AML-193 (cell line): ENCODE data around the gene ZMYM4.
A peak's percentile ranks its signal among the peaks of the same experiment; 100 is the strongest.
"Not testable (repeated sequence)": the region's sequence is repeated elsewhere in the genome, so short reads cannot be mapped to it uniquely, and the experiment has no call there.

ENCODE experiments used
- DNase-seq, 2 experiments: peaks; one replicate each; lab custom pipeline; 2025; lab: John Stamatoyannopoulos, UW

The ZMYM4 gene

GRCh38 chr1:35326246-35326866, 57.8 kb downstream of the ZMYM4 start:
- DNase-seq: no peak

- DNase-seq: not testable (repeated sequence)
Observed at GRCh38 chr1:35331618-35332017, 63.1 kb downstream of the ZMYM4 start.

GRCh38 chr1:35334485-35334884, 66.0 kb downstream of the ZMYM4 start:
- DNase-seq: no peak

- no peak for DNase-seq
Observed at GRCh38 chr1:35340519-35340918, 72.0 kb downstream of the ZMYM4 start.

- DNase-seq: peak; percentile 67 to 82
Observed at GRCh38 chr1:35345439-35345981, 77.0 kb downstream of the ZMYM4 start.

GRCh38 chr1:35350872-35351271, 82.4 kb downstream of the ZMYM4 start:
- no peak for DNase-seq

- no peak for DNase-seq
Observed at GRCh38 chr1:35359995-35360394, 91.5 kb downstream of the ZMYM4 start.

- DNase-seq: no peak
Observed at GRCh38 chr1:35361638-35362037, 93.1 kb downstream of the ZMYM4 start.

GRCh38 chr1:35364741-35365140, 96.2 kb downstream of the ZMYM4 start:
- no peak for DNase-seq

- no peak for DNase-seq
Observed at GRCh38 chr1:35367914-35368313, 99.4 kb downstream of the ZMYM4 start.

GRCh38 chr1:35369922-35370671, 101.6 kb downstream of the ZMYM4 start:
- no peak for DNase-seq

GRCh38 chr1:35371506-35371905, 103.0 kb downstream of the ZMYM4 start:
- no peak for DNase-seq

GRCh38 chr1:35377555-35377954, 109.0 kb downstream of the ZMYM4 start:
- no peak for DNase-seq

GRCh38 chr1:35379317-35380000, 111.0 kb downstream of the ZMYM4 start:
- no peak for DNase-seq

- DNase-seq: not testable (repeated sequence)
Observed at GRCh38 chr1:35380111-35380510, 111.6 kb downstream of the ZMYM4 start.

- DNase-seq: no peak
Observed at GRCh38 chr1:35382107-35382506, 113.6 kb downstream of the ZMYM4 start.

- DNase-seq: no peak
Observed at GRCh38 chr1:35386290-35386689, 117.8 kb downstream of the ZMYM4 start.

GRCh38 chr1:35386959-35387358, 118.5 kb downstream of the ZMYM4 start:
- no peak for DNase-seq

GRCh38 chr1:35390600-35391494, 122.3 kb downstream of the ZMYM4 start:
- no peak for DNase-seq

- no peak for DNase-seq
Observed at GRCh38 chr1:35394386-35394785, 125.9 kb downstream of the ZMYM4 start.

- DNase-seq: no peak
Observed at GRCh38 chr1:35398739-35399138, 130.2 kb downstream of the ZMYM4 start.

GRCh38 chr1:35401049-35401448, 132.5 kb downstream of the ZMYM4 start:
- no peak for DNase-seq
